GM19023 (cell line): ENCODE measurements around the gene RABEPK.
"Not testable (repeated sequence)": the region's sequence is repeated elsewhere in the genome, so short reads cannot be mapped to it uniquely, and the experiment has no call there.

ENCODE experiments used
- ATAC-seq: cut with Tn5 transposase; IDR thresholded peaks from one replicate; pipeline ENCODE4 v1.9.1; 2021; ENCODE audit warnings: mild to moderate bottlenecking, moderate library complexity; ENCODE audit not compliant: unreplicated experiment

The RABEPK gene

GRCh38 chr9:125200216-125201047, at the start of gene RABEPK:
Gene RABEPK, plus strand, starts transcription at chr9:125200542. Its CDS starts 2,472 bp downstream, at chr9:125203014.
- peak; percentile 95 for ATAC-seq

- no peak for ATAC-seq
Measured at GRCh38 chr9:125151730-125152129, 48.6 kb upstream of the RABEPK start.

- ATAC-seq = no peak
Measured at GRCh38 chr9:125153712-125154367, 46.5 kb upstream of the RABEPK start.

GRCh38 chr9:125156551-125156950, 43.8 kb upstream of the RABEPK start:
- no peak for ATAC-seq

GRCh38 chr9:125160750-125161149, 39.6 kb upstream of the RABEPK start:
- no peak for ATAC-seq

- ATAC-seq = no peak
Measured at GRCh38 chr9:125161284-125161918, 38.9 kb upstream of the RABEPK start.

- ATAC-seq = not testable (repeated sequence)
Measured at GRCh38 chr9:125162891-125163290, 37.5 kb upstream of the RABEPK start.

GRCh38 chr9:125166762-125167161, 33.6 kb upstream of the RABEPK start:
- no peak for ATAC-seq

- ATAC-seq = no peak
Measured at GRCh38 chr9:125169895-125170294, 30.4 kb upstream of the RABEPK start.

GRCh38 chr9:125172031-125172755, 28.1 kb upstream of the RABEPK start:
- ATAC-seq = no peak

- ATAC-seq = no peak
Measured at GRCh38 chr9:125176636-125177035, 23.7 kb upstream of the RABEPK start.

GRCh38 chr9:125177888-125178287, 22.5 kb upstream of the RABEPK start:
- ATAC-seq = no peak

GRCh38 chr9:125179776-125180175, 20.6 kb upstream of the RABEPK start:
- not testable (repeated sequence) for ATAC-seq

GRCh38 chr9:125180876-125181275, 19.5 kb upstream of the RABEPK start:
- ATAC-seq = no peak

- not testable (repeated sequence) for ATAC-seq
Measured at GRCh38 chr9:125181756-125182155, 18.6 kb upstream of the RABEPK start.

GRCh38 chr9:125183054-125183453, 17.3 kb upstream of the RABEPK start:
- no peak for ATAC-seq

- no peak for ATAC-seq
Measured at GRCh38 chr9:125183561-125183960, 16.8 kb upstream of the RABEPK start.

GRCh38 chr9:125189011-125189360, 11.4 kb upstream of the RABEPK start:
- ATAC-seq = peak; percentile 9

GRCh38 chr9:125189361-125190289, 10.7 kb upstream of the RABEPK start, which contains the start of gene PPP6C:
Gene PPP6C, minus strand, starts transcription at chr9:125189803. Its CDS starts 85 bp downstream, at chr9:125189718.
- peak; percentile 97 for ATAC-seq

- ATAC-seq = no peak
Measured at GRCh38 chr9:125190361-125190801, 10.0 kb upstream of the RABEPK start.
